Bone marrow (tissue), 2 donors: ENCODE data around the gene ANKRD2.
"Not testable (repeated sequence)": the region's sequence is repeated elsewhere in the genome, so short reads cannot be mapped to it uniquely, and the experiment has no call there.

ENCODE experiments used
- DNase-seq, 2 donors: peaks; one replicate each; lab custom pipeline; 2025; lab: John Stamatoyannopoulos, UW

The ANKRD2 gene

DNA sequence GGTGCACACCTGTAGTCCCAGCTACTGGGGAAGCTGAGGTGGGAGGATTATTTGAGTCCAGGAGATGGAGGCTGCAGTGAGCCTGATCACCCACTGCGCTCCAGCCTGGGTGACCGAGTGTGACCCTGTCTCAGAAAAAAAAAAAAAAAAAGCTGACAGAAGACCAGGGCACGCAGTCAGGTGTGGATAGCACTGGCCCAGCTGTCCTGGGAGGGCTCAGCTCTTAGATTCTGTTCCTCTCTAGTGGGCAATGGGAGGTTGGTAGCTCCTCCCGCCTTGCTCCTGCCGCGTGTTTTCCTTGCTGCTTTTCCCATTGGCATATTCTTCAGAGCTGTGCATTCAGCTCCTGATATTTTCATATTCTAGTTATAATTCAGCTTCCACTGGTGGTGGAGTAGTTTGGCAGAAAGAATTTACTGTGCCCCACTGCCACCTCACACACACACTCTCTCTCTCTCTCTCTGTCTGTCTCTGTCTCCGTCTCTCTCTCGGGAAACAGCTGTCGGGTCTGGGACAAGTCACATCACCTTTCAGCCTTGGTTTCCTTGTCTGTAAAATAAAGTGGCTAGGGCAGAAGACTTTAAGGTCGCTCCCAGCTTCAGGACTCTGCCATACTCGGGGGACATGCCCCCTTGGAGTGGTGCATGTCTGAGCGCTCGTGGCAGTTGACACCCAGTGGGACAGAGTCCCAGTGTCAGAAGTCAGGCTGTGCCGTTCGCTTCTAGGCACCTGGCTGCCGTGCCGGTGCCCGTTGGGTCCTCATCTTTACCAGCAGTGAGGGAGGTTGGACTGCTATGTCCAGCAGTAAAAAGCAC, 25.9 kb upstream of the ANKRD2 start:
- DNase-seq: no peak

DNA sequence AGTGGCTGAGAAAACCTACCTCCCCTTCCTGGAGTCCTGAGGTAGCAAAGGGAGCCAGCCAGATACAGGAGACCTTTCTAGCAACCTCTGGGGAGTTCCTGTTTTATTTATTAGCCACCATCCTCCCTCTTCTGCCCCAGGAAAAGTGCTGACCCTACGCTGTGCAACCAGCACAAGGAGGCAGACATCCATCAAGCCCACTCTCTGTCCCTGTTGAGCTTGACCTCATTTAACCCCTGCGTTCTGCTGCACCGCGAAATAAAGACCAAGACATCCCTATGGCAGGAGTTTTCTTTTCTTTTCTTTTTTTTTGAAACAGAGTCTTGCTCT, 25.3 kb upstream of the ANKRD2 start:
- DNase-seq: no peak

DNA sequence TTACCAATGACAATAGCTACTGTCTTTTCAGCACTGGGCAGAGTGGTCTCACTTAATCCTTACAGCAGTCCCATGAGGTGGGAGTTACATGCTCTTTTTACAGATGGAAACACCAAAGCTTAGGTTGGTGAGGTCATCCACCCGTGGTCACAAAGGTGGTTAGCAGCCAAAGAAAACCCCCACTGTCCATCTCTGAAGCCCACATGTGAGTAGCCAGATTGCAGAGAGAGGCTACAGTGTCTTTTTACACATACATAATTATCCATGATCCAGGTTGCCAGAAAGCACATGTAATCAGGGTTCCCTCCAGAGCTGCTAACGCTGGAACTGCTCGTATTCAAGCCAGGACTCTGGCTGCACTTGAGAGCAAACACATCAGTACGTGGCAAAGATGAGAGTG, 24.6 kb upstream of the ANKRD2 start:
- DNase-seq: no peak

DNA sequence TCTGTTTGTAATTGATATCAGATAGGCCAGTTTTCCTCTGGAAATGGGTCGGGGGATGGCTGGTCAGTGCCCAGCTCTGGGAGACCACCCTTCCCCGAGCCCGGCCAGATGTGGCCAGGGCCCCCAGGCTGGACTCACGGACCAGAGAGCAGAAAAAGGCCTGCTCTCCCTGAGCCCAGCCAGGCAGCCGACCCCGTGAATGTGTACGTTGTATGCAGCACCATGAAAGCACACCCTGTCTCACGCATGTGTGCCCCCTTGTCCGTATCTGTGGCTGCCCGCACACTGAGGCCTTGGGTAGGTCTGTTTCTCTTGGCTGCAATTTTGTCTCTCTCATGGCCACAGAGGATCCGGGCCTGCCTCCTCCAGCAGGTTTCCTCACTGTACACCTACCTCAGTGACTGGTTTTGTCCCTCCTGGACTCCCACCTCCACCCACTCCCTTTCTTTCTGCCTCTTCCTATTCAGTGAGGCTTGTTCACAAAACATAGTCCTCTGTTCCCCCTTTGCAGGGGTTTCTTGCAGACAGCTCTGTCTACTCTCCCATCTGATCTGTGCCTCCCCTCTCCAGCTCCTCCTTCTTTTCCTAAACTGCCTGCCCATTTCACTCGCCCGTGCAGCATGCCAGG, 23.6 kb upstream of the ANKRD2 start:
- no peak for DNase-seq

DNA sequence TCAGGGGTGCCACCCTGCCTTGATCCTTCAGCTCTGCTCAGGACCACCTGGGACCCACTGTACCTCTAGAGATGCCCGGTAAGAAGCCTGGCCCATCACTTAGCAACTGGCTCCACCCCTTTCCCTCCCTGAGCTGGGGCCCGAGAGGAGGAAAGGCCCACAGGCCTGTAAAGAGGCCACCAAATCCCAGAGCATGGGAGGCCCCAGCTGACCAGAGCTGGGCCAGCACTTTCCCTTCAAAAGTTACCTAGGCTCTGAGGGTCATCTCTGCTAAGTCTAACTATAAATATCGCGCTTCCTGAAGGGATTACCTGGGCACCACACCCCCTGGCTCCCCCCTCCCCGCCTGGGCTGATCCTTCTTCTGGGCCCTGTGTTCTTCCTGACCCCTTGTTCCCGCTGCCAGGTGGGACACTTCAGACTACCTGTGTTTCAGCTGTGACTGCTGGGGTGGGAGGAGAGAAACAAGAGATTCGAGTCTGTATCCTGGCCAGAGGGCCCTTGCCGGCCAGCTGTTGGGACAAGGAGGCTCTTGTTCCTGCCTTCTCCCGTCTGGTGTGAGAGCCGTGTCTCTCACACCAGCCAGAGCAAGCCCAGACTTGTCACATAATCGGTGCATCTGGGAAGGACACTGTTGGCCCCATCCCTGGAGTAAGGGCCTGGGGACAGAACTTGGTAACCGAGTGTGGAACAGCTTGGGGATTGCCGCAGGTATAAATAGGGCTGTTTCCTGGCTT, 22.8 kb upstream of the ANKRD2 start:
- no peak for DNase-seq

DNA sequence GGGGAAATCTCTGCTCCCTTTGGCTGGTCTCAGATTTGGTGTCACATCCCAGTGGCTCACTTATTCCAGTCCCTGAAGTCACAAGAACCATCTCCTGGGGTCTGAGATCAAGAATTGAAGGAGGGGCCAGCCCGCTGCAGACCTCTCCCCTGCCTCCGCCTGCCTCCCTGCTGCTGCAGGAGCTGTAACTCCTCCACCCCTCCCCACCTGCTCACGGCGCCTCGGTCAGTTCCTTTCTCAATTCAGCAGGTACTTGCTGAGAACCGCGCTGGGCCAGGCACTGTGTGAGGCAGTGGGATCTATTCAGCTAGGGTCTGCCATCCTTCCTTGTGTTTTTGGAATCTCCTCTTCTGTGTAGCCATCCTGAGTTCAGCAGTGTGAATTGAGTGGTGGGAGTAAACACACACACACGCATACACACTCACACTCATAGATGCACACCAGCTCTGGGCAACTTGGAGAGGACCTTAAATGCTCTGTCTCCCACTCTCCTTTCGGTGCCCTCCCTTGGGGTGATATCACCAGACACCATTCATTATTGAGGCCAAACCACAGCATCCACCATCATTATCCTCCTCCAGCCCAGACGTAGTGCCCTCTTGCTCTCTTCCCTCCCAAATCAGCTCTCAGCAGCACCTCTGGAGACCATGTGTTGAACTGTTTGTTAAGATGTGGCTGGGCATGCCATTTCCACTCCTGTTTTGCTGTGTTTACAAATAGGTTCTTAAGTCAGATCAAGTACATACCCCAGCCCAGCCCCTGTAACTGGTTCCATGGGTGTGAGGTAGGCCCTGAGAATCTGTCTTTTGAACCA, 22.0 kb upstream of the ANKRD2 start:
- no peak for DNase-seq

DNA sequence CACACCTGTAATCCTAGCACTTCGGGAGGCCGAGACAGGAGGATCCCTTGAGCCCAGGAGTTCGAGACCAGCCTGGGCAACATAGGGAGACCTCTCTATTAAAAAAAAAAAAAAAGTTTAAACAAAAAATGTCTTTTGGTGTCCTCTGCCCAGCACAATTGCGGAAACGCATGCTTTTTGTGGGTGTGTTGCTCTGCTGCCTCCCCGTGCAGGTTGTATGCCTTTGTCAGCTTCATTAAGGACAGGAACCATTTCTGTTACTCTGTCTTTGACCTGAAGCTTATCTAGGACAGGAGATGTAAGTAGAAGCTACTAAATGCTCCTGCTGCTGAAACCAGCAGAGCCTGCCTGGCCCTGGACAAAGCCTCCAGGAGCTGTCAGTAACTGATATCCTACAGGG, 21.3 kb upstream of the ANKRD2 start:
- no peak for DNase-seq

DNA sequence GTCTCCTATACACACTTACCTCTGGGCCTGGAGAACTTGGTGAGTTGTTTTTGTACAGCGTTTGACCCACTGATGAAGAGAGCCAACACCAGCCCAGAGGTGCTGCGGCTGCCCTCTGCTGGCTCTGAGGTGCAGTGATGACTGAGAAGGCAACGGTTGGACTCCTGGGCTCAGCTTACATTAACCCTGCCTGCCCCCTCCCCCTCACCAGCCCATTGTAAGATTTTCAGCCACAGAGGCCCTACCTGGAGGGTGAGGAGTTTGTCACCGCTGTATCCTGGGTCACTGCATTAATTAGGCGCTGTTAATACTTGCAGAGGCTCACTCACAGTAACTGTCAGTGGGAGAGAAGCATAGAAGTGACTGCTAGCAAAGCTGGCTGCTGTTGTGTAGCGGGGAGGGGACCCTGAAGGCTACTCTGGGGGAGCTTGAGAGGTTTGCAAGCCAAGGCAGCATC, 19.0 kb upstream of the ANKRD2 start:
- DNase-seq: peak; percentile 4 to 76

DNA sequence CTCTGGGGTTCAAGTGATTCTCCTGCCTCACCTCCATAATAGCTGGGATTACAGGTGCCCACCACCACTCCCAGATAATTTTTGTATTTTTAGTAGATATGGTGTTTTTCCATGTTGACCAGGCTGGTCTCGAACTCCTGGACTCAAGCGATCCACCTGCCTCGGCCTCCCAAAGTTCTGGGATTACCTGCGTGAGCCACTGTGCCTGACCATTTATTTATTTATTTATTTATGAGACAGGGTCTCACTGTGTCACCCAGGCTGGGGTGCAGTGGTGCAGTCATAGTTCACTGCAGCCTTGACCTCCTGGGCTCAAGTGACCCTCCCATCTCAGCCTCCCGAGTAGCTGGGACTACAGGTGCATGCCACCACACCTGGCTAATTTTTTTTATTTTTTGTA, 18.2 kb upstream of the ANKRD2 start:
- DNase-seq: not testable (repeated sequence)

DNA sequence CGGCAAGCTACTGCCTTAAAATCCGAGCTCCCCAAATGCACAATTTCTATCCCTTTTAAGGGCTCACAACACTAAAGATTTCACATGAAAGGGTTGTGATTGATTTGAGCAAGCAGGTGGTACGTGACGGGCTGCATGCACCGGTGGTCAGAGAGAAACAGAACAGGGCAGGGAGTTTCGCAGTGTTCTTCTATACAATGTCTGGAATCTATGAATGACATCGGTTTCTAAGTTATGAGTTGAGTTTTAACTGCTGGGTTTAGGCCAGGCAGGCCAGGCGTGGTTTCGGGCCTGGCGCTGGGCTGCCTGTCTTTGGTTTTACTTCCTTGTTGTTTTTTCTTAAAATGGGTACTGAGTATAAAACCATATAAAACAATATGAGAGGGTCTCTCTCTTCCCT, 17.0 kb upstream of the ANKRD2 start:
- DNase-seq: not testable (repeated sequence)

DNA sequence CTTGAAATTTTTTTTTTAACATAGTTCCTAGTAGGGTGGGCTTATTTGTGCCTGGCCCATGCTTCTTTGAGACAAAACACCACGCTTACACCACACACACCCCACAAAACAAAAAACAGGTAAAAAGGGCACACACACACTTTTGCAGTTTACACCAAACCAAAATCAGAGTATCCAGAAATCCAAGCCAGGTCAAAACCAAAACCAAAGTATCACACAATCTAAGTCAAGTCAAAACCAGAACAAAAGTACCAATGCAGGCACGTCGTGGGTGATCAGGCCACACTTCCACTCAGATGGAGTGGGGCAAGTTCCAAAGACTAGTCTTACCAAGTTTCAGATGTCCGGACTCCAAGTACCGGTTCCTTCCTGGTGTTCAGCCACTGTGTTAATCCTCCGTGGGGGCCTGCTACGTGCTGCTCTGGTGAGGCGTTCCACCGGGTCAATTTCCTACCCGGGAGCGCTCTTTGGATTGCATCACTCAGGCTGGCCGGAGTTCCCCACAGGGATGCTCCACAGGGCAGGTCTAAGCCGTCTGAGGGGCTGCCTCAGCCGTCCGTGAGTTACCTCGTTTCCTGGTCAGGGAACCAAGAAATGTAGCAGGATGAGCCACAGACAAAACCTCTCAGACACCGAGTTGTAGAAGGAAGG, 11.7 kb upstream of the ANKRD2 start:
- not testable (repeated sequence) for DNase-seq

DNA sequence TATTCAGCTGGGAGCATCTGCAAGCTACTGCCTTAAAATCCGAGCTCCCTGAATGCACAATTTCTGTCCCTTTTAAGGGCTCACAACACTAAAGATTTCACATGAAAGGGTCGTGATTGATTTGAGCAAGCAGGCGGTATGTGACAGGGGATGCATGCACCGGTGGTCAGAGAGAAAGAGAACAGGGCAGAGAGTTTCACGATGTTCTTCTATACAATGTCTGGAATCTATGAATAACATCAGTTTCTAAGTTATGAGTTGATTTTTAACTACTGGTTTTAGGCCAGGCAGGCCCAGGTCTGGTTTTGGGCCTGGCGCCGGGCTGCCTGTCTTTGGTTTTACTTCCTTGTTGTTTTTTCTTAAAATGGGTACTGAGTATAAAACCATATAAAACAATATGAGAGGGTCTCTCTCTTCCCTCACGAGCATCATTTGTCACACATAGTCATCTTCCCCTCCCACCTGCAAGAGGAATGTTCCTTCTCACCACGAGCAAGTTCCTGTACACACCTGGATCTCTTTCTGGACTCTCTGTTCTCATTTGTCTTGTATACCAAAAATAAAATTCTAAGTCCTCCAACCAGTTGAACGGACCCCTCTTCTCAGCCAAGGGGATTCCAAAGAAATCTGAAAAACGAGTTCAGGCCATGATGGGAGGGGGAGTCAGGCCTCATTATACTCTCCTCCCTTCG, 11.0 kb upstream of the ANKRD2 start:
- DNase-seq: not testable (repeated sequence)

DNA sequence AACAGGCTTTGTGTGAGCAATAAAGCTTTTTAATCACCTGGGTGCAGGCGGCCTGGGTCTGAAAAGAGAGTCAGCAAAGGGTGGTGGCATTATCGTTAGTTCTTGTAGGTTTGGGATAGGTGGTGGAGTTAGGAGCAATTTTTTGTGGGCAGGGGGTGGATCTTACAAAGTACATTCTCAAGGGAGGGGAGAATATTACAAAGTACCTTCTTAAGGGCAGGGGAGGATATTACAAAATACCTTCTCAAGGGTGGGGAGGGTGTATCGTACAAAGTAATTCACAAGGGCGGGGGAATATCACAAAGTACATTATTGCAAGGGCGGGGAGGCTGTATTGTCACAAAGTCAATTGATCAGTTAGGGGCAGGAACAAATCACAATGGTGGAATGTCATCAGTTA, 10.2 kb upstream of the ANKRD2 start:
- not testable (repeated sequence) for DNase-seq

DNA sequence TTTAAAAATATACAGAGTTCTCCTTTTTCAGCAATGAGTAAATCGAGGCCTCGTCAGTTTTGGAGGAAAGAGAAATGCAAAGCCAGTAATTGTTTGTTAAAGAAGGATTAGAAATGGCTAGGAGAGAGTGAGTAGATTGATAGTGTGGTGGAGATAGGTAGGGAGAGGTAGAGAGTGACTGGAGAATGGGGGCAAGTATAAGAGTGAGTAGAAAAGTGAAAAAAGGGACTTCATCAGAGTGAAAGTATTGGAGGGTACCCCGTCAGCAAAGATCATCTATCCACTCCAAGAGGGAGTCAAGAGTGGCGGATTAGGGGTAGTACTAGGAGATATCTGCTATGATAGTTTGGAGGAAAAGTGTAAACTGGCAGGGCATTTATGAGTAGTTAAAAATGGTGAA, 9.2 kb upstream of the ANKRD2 start:
- no peak for DNase-seq

DNA sequence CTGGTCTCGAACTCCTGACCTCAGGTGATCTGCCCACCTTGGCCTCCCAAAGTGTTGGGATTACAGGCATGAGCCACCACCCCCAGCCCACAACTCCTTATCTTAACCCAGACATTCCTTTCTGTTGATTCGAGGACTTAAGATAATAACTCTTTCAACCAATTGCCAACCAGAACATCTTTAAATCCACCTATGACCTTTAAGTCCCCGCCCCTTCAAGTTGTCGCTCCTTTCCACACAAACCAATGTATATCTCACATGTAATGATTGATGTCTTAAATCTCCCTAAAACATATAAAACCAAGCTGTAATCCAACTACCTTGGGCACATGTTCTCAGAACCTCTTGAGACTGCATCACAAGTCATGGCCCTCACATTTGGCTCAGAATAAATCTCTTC, 7.8 kb upstream of the ANKRD2 start:
- DNase-seq: no peak

DNA sequence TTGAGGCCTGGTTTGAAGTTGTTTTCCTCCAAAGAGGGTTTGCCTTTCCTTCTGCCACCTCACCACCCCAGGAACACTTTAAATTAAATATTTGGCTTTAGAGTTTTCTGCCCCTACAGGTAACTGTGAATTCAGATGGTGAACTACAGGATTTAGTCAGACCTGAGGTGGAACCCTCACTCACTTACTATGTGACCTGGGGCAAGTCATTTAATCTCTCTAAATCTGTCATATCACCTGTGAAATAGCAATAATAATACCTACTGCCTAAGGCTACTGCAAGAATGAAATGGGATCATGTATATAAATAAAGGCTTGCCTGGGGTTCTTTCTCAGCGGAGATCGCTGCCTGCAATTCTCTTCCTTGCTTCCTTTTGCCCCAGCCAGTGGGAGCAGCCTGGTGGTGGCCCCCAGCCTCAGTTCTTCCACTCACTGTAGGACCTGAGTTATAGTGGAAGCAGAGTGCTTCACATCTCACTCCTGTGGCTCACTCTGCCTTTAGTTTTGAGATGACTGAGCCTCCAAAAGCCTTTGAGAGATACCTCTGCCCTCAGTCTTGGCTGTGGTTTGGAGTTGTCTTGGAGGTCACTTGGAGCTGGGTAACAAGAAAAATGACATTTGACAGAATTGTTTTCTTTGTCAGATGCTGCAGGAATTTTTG, 6.1 kb upstream of the ANKRD2 start:
- no peak for DNase-seq

DNA sequence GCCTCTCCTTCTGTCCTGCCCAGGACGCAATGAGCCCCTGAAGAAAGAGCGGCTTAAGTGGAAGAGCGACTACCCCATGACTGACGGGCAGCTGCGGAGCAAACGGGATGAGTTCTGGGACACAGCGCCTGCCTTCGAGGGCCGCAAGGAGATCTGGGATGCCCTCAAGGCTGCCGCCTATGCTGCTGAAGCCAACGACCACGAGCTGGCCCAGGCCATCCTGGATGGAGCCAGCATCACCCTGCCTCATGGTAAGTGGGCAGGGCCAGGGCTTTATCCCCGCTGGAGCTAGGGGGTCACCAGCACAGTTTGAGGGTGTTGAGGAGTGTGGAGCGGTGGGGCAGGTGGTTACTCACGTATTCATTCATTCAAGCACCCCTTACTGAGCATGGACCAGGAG, 4.7 kb upstream of the ANKRD2 start:
- DNase-seq: no peak

DNA sequence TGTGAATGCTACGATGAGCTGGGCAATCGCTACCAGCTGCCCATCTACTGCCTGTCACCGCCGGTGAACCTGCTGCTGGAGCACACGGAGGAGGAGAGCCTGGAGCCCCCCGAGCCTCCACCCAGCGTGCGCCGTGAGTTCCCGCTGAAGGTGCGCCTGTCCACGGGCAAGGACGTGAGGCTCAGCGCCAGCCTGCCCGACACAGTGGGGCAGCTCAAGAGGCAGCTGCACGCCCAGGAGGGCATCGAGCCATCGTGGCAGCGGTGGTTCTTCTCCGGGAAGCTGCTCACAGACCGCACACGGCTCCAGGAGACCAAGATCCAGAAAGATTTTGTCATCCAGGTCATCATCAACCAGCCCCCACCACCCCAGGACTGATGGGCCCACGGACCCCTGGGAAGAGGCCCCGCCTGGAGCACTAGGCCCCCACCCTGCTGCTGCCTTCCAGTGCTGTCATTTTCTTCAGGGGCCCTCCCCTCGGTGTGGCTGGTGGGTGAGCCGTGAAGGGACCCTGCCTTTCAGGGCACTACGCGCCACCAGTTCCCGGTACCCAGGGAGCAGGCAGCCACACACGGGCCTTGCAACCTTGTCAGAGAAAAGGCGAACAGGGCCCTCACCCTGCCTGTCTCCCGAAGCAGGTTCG, 2.3 kb upstream of the ANKRD2 start:
- no peak for DNase-seq

DNA sequence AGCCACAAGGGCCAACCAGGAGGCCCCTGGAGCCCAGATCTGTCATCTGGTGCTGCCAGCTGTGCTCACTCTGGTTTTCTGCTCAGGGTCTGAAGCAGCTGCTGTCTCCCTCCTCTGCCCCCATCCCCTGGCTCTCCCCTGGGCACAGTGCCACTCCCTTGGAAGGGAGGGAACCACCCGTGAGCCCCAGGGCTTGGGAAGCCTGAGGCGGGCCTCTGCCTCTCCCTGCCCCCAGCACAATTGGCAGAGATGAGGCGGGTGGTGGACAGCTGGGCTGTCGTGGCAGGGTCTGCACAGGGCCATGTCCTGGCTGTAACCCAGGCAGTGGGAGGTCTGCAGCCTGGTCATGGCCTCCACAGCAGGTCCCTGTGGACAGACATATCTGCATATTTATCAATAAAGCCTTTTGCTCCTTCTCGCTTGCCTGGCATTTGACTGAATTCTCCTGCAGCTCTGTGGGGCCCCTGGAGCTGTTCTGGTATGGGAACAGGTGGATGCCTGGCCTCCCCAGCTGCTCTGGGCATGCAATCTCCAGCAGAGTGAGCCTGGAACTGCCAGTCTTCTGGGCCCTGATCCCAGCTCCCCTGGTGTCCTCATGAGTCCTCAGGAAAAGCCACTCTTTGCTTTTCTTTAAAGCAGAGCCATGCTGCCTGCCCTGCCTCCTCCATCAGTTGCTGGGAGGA, 1.6 kb upstream of the ANKRD2 start:
- DNase-seq: no peak
